ENCODE results near the gene GRM8. TPM values are rescaled to one million over a fixed set of nuclear protein-coding genes. Genes with fewer than 3 reads are reported as not detected.

GRM8 gene
- total RNA-seq, 3 donors from 2014 or later = not detected

GRCh38 chr7:126440542-126440941 lies 812.2 kb downstream of the GRM8 start:
- no peak for TF ChIP-seq CTCF (IDR thresholded peaks at IDR 0.05)
- TF ChIP-seq POLR2AphosphoS5 (IDR thresholded peaks at IDR 0.05) = no peak
- TF ChIP-seq POLR2A (IDR thresholded peaks at IDR 0.05) = no peak
- Histone ChIP-seq H3K27ac (no peak overlapping the region), H3K4me3 (no peak overlapping the region), H3K9me3 (no peaks in the 10 kb centered on the region), H3K27me3 (no peaks in the 10 kb centered on the region), H3K4me1 (no peaks in the 10 kb centered on the region), H3K36me3 (no peaks in the 10 kb centered on the region)
- DNase-seq (ENCODE audit: low spot score in 2 of 2) = no peak
- intact Hi-C loops (cut with DNase I; ENCODE audit: low total_unique reads) = no loop called here

GRCh38 chr7:126436213-126436868 lies 816.4 kb downstream of the GRM8 start:
- no peaks in the 10 kb centered on the region for H3K4me1 ChIP-seq
- H3K9me3 ChIP-seq = no peaks in the 10 kb centered on the region
- intact Hi-C loops (cut with DNase I; ENCODE audit: low total_unique reads) = no loop called here
- H3K4me3 ChIP-seq = no peak overlapping the region
- no peak for DNase-seq (ENCODE audit: low spot score in 2 of 2)
- H3K36me3 ChIP-seq = no peaks in the 10 kb centered on the region
- no peaks in the 10 kb centered on the region for H3K27me3 ChIP-seq
- no peak overlapping the region for H3K27ac ChIP-seq
- TF ChIP-seq POLR2AphosphoS5 (IDR thresholded peaks at IDR 0.05) (no peak), POLR2A (IDR thresholded peaks at IDR 0.05) (no peak), CTCF (IDR thresholded peaks at IDR 0.05) (no peak)

GRCh38 chr7:126426652-126427051 lies 826.1 kb downstream of the GRM8 start:
- no peaks in the 10 kb centered on the region for H3K9me3 ChIP-seq
- intact Hi-C loops (cut with DNase I; ENCODE audit: low total_unique reads) = no loop called here
- no peaks in the 10 kb centered on the region for H3K36me3 ChIP-seq
- DNase-seq (ENCODE audit: low spot score in 2 of 2) = no peak
- no peak overlapping the region for H3K4me3 ChIP-seq
- no peak overlapping the region for H3K27ac ChIP-seq
- TF ChIP-seq POLR2AphosphoS5 (IDR thresholded peaks at IDR 0.05) = no peak
- no peak for TF ChIP-seq CTCF (IDR thresholded peaks at IDR 0.05)
- TF ChIP-seq POLR2A (IDR thresholded peaks at IDR 0.05) = no peak
- H3K27me3 ChIP-seq = no peaks in the 10 kb centered on the region
- no peaks in the 10 kb centered on the region for H3K4me1 ChIP-seq

- no peak for DNase-seq (ENCODE audit: low spot score in 2 of 2)
- TF ChIP-seq POLR2AphosphoS5 (IDR thresholded peaks at IDR 0.05) (no peak), POLR2A (IDR thresholded peaks at IDR 0.05) (no peak), CTCF (IDR thresholded peaks at IDR 0.05) (no peak)
- no peak overlapping the region for H3K27ac ChIP-seq
- H3K4me3 ChIP-seq = no peak overlapping the region
- H3K4me1 ChIP-seq = no peaks in the 10 kb centered on the region
- H3K36me3 ChIP-seq = no peaks in the 10 kb centered on the region
- intact Hi-C loops (cut with DNase I; ENCODE audit: low total_unique reads) = no loop called here
- H3K27me3 ChIP-seq = no peaks in the 10 kb centered on the region
- no peaks in the 10 kb centered on the region for H3K9me3 ChIP-seq
These were observed 827.8 kb downstream of the GRM8 start for GRCh38 chr7:126424985-126425384.

GRCh38 chr7:126419047-126419446 lies 833.7 kb downstream of the GRM8 start:
- no peak for DNase-seq (ENCODE audit: low spot score in 2 of 2)
- no peak overlapping the region for H3K27ac ChIP-seq
- H3K4me1 ChIP-seq = no peaks in the 10 kb centered on the region
- H3K9me3 ChIP-seq = no peaks in the 10 kb centered on the region
- intact Hi-C loops (cut with DNase I; ENCODE audit: low total_unique reads) = no loop called here
- no peaks in the 10 kb centered on the region for H3K36me3 ChIP-seq
- no peak overlapping the region for H3K4me3 ChIP-seq
- no peaks in the 10 kb centered on the region for H3K27me3 ChIP-seq
- TF ChIP-seq POLR2AphosphoS5 (IDR thresholded peaks at IDR 0.05) = no peak

All from breast epithelium (tissue), 4 donors.